Activated CD4-positive, CD25-positive, alpha-beta regulatory T cell treated with anti-CD3 and anti-CD28 coated beads, Interleukin-2, amount 50 U/mL, for 16 hours (primary cell): Measurements from ENCODE around the gene FEZF2.

ENCODE experiments used
- DNase-seq: peaks from one replicate; pipeline ENCODE4 v3.0.0-alpha.2; 2020; ENCODE audit warnings: low read depth, low spot score

The FEZF2 gene

GRCh38 chr3:62373714-62374333 is 474 bp upstream of the FEZF2 start:
- DNase-seq: no peak

DNA sequence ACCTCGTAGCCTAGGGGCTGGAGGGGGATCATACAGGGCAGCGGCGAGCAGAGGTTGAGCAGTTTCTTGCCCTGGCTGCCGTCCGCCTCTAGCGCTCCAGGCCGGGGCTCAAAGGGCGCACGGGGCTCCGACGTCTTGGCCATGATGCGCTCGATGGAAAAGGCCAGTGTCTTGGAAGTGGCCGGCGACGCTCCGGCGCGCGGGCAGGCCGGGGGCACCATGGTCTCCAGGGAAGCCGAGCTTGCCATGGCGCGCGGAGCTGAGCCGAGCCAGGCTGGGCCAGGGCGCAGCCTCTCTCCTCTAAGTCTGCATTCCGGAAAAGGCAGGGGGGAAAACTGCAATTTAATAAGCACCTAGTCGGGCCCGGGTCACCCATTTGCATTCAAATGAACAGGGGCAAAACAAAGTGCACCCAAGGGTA is 719 bp downstream of the FEZF2 start:
- DNase-seq: no peak

- DNase-seq: no peak
Observed at GRCh38 chr3:62371720-62372591, 1.4 kb downstream of the FEZF2 start.

DNA sequence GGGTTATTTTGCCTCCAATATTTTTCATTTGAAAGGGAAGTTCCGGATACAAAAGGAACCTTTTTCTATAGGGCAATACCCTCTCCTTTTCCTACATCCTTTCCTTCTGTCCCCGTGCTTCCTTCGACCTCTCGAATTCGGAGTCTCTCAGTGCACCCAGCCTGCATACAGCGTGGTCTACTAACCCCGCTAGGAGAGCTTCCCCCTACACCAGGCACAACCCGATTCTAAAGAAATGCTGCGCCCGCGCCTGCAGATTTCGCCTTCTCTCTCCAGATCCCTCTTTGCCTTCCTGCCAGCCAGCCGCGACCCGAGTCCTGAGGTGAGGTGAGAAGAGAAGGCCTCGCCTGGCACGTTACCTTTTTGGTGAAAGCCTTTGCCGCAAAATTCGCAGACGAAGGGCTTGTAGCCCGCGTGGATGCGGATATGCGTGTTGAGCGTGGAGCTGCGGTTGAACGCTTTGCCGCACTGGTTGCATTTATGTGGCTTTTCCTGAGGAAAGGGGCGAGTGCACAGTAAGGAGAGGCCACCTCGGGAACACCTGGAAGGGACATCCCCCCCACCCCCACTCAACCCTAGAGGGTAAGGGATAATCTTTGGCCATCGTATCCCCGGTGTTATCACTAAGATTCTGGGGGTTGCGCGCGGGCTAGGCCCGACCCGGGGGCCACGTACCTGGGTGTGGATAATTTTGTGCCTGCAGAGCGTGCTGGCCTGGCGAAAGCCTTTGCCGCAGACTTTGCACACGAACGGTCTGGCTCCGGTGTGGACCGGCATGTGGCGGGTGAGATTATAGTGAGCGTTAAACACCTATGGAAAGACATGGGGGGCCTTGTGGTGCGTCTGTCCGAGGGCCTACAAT is 2.3 kb downstream of the FEZF2 start:
- DNase-seq: no peak

DNA sequence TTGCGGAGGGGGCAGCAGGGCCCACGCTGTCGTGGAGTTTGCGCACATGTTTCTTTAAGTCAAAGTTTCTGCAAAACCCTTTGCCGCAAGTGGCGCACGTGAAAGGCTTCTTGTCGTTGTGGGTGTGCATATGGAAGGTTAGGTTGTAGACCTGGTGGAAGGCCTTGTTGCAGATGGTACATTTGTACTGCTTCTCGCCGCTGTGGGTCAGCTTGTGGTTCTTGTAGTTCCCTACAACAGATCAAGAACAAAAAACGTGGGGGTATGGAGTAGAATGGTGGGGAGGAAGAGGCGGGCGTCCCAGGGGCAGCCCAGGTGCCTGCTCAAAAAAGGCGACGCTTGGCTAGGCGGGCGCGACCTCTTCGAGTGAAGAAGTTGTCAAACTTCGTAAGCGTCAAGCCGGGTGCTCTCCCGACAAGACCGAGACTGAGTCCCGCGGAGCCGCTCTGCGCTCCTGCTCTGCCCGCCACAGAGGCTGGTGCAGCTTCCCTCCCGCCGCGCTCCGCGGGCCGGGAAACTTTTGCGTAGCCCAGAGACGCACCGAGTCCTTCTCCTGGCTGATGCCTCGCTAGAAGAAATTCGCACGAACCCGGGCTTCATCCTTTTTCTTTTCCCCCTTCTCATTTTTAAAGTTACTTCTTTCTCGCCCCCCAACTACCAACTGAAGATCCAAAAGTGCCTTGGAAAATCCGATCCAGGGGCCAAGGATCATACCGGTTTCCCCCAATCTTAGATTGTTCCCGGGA is 3.1 kb downstream of the FEZF2 start:
- no peak for DNase-seq

- no peak for DNase-seq
Observed at GRCh38 chr3:62369476-62369743, 3.9 kb downstream of the FEZF2 start.

DNA sequence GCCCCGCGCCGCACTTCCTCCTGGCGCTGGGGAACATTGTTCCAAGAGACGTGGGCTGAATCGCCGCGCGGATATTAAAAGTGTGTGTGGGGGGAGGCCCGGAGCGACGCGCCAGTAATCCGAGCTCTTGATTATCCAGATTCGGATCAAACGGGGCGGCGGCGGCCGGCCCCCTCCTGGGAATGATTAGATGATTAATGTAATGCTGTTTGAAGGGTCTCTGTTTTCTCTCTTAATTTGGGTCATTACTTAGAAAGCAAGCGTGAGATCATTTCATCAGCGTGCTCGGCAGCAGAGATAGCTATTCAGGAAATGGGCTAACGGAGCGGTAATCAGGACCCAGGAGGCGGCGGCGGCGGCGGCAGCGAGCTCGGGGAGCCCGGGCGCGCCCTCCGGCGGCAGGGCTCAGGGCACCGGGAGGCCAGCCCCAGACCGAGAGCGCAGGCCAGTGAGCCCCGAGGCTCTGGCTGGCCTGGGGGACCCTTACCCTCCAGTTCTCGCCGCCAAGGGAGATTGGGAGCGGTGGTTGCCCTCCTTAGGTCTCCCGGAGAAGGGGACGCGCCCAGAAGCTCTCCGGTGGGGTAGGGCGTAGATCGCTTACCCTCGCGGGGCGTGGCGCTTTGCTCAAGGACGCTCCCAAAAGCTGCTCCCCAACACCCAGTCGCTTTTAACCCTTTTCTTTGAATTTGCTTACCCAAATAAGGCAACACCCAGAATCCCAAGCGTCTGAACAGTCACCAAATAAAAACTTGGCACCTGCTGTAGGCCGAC is 4.5 kb downstream of the FEZF2 start:
- no peak for DNase-seq

DNA sequence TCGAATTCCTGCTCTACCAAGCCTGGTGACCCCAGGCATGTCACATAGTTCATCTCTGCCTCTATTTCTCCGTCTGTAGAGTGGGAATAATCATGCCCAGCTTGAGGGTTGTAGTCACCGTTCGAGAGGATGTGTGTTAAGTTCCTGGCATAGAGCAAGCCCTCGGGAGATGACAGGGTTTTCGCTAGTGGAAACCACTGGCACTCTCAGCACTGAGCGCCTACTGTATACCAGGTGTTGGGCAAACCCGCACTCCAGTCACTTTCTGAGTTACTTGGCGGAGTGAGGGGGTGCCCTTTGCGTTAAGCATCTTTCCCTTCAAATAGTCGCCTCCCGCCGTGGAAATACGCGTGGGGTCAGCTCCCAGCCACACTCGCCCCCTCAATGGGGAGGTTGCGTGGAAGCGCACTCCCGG is 5.1 kb downstream of the FEZF2 start:
- no peak for DNase-seq

- DNase-seq: no peak
Observed at GRCh38 chr3:62367763-62368195, 5.6 kb downstream of the FEZF2 start.

- DNase-seq: no peak
Observed at GRCh38 chr3:62366126-62366484, 7.2 kb downstream of the FEZF2 start.

- no peak for DNase-seq
Observed at GRCh38 chr3:62365391-62366125, 7.8 kb downstream of the FEZF2 start.

- DNase-seq: no peak
Observed at GRCh38 chr3:62364191-62364590, 9.2 kb downstream of the FEZF2 start.

GRCh38 chr3:62363275-62363674 is 10.1 kb downstream of the FEZF2 start:
- DNase-seq: no peak

- no peak for DNase-seq
Observed at GRCh38 chr3:62361824-62362223, 11.5 kb downstream of the FEZF2 start.

DNA sequence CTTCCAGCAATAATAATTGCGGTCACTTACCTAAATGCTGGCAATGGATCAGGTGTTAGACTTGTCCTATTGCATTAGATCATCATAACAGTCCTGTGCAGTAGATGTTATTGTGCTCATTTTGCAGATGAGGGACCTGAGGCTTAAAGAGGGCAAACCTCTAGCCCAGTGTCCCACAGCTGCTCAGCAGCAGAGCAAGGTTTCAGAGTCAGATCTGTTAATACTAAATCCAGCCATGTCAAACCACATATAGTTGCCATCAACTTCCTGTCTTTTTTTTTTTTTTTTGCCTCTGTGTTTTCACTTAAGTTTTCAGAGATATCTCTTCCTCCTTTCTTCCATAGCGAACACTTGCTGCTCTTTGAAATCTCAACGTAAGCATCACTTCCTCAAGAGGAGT is 12.1 kb downstream of the FEZF2 start:
- DNase-seq: no peak

DNA sequence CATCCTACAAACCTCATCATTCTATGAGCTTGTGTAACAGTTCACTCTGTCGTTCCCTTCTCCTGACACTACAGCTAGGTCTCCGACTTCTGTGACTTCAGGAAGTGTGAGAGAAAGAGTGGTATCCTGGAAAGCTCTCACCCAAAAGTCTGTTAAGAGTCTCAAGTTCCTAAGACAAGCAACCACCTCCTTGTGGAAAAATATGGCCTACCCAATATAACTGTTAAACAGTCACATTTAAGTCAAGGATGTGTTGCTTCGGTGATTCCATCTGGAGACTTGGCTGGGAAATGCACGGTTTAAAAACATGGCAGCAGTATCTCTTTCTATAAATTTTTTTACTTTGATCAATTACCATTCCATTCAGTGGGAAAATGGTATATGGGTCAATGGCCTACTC is 13.8 kb downstream of the FEZF2 start:
- no peak for DNase-seq

DNA sequence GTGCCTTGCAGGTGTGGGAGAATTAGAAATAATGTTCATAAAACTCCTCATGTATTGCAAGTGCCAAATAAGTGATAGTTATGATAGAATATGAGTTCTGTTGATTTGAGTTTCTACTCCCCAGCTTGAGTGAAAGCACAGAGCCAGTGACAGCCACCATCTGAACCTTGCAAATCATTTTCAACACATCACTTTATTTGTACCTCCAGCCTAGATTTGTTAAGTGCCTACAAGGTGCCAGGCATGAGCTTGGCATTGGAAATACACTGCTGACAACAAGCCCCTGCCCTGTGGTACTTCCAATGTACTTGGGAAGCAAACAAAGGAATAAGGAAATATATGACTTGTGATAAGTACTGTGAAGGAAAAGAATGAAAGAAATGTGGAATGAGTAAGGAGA is 17.0 kb downstream of the FEZF2 start:
- no peak for DNase-seq

DNA sequence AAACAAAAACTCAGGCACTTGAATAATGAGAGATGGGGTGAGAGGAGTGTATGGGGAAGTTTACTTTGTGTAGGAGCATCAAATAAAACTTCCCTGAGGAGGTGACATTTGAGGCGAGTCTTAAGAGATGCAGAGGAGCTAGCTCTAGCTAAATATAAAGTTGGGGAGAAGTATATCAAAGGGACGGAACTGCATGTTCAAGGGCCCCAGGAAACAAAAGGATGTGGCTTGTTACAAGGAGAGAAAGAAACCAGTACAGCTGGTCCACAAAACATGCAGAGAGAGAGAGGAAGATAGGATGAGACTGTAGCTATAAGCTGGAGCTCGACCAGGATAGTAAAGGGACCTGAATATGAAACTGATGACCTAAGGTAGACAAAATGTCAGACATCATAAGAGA is 17.6 kb downstream of the FEZF2 start:
- DNase-seq: no peak

DNA sequence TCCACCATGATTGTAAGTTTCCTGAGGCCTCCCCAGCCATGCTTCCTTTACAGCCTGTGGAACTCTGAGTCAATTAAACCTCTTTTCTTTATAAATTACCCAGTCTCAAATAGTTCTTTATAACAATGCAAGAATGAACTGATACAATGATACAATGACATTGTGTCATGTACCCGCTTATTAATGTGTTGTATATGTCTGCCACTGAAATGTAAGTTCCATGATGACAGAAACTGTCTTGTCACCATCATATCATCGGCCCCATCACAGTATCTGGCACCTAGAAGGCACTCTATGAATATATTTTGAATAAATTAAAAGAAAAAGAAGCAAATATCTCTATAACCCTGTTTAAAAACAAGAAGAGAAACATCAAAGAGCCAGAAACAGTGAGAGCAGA is 29.6 kb downstream of the FEZF2 start:
- DNase-seq: no peak

DNA sequence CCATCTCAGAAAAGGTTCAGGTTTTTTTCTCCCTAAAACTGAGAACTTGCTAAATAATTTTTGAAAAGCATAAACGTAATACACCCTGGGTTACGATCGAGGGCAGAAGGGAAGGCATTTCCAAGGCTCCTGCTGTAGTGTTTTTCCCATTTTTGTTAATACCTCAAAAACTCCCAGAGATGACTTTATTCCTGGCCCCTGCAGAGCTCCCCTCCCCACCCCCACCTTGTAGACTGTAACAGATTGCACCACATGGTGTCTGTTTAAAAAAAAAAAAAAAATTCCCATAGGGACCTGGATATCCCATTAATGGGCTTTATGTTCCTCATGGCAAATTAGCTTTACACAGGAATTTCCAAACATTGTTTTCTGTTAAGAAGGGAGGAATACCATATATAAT is 38.2 kb downstream of the FEZF2 start:
- no peak for DNase-seq
